Measurements from ENCODE around the gene SULF2. TPM values are rescaled to one million over a fixed set of nuclear protein-coding genes. Genes with fewer than 3 reads are reported as not detected.

The SULF2 gene
- total and polyA plus RNA-seq, 2 of the 4 experiments (the other 2 are of a cell fraction), result 0.54 to 0.77 TPM

DNA sequence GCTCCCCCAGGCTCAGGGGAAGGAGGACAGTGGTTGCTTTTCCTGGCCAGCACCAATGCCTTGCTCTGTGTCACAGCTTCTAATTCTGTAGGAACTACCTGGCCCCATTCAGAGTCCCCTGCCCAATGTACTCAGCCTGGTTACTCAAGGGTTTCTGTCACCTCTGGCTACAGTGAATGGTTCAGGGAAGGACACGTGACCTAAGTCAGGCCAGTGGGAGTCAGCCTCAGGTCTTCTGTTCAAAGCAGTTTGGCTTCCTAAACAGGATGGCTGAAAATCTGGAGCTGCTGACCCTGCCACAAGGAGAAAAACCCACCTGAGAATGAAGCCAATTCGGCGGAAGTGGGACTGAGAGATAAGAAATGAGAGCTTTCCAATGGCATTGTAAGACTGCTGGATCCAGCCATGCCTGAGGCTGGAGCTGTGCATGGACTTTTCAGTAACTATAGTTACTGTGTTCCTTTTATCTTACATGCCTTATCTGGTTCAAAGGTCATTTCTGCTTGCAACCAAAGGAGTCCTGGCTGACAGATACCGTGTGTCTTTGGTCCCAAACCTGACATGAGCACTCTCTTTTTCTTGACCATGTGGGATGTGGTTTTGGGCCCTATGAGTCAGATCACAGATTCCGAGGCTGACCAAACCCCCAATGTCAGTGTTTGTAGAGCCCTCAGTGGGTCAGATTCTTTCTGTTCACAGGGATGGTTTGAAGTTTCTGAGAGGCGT is 104.3 kb downstream of the SULF2 start:
- ChIA-PET CTCF (no interaction called here), POLR2A (ENCODE audit: unreplicated experiment) (no interaction called here)
- no peak overlapping the region for H2AK5ac ChIP-seq (ENCODE audit: low read depth, low read length)
- peaks cover 4% of the 10 kb centered on the region; the same call in 1 of the 2 replicates for H3K27me3 ChIP-seq (ENCODE audit: control insufficient read depth, insufficient read depth, low read length)
- H3K4me3 ChIP-seq (ENCODE audit: insufficient read depth, low read depth, low read length), result no peak overlapping the region
- H2BK20ac ChIP-seq (ENCODE audit: low read depth, low read length), result no peak overlapping the region
- H3K27ac ChIP-seq (ENCODE audit: insufficient read depth, low read length), result no peak overlapping the region
- H4K91ac ChIP-seq (ENCODE audit: insufficient read depth, low read depth, low read length), result no peak overlapping the region
- TF ChIP-seq MXI1 (IDR thresholded peaks at IDR 0.05; ENCODE audit: borderline replicate concordance, low read depth, low read length) (no peak), NFE2L2 (IDR thresholded peaks at IDR 0.05; ENCODE audit: low read depth, low read length) (no peak), MAZ (IDR thresholded peaks at IDR 0.05; ENCODE audit: borderline replicate concordance, low read depth, low read length) (no peak), CEBPB (IDR thresholded peaks at IDR 0.05; ENCODE audit: low read depth, low read length) (no peak)
- no peaks in the 10 kb centered on the region; the same call in 1 of the 2 replicates for H3K4me1 ChIP-seq (ENCODE audit: control insufficient read depth, insufficient read depth, low read length)
- no peak overlapping the region for H3K23ac ChIP-seq (ENCODE audit: low read depth, low read length)
- no peaks in the 10 kb centered on the region for H4K20me1 ChIP-seq (ENCODE audit: insufficient read depth, low read length)
- no peak overlapping the region for H2AK9ac ChIP-seq (replicated peaks; ENCODE audit: low read depth, low read length, poor library complexity)
- intact Hi-C loops (cut with micrococcal nuclease) (no loop called here), dilution Hi-C loops (cut with HindIII; ENCODE audit: low sequenced_read_pairs, unreplicated experiment) (no loop called here), in situ Hi-C loops (cut with MboI; ENCODE audit: low sequenced_read_pairs) (loop anchor here (10.0 kb wide), 1 partner anchor 614 kb away; no protein-coding TSS in a partner anchor)
- H2BK15ac ChIP-seq (ENCODE audit: low read depth, low read length), result no peak overlapping the region
- H2AFZ ChIP-seq (replicated peaks; ENCODE audit: low read length, poor library complexity), result no peak overlapping the region
- ATAC-seq (ENCODE audit: low read depth), result no peak
- no peak overlapping the region for H3K18ac ChIP-seq (ENCODE audit: low read depth, low read length)
- no peak overlapping the region for H3K14ac ChIP-seq (replicated peaks; ENCODE audit: low read depth, low read length)
- no peaks in the 10 kb centered on the region for H3K79me1 ChIP-seq (ENCODE audit: low read depth in 1 of 2, low read length in 2 of 2)
- no TSS peak for BruUV-seq (replicated peaks)
- no peaks in the 10 kb centered on the region for H3K36me3 ChIP-seq (ENCODE audit: control insufficient read depth, insufficient read depth, low read length)
- H2BK120ac ChIP-seq (ENCODE audit: low read depth, low read length), result no peak overlapping the region
- no peak overlapping the region for H4K5ac ChIP-seq (ENCODE audit: low read depth, low read length)
- H2BK5ac ChIP-seq (ENCODE audit: low read depth, low read length, poor library complexity, severe bottlenecking), result no peak overlapping the region
- H3K9ac ChIP-seq (ENCODE audit: low read depth, low read length), result no peak overlapping the region
- no peaks in the 10 kb centered on the region; the same call in 1 of the 2 replicates for H3K9me1 ChIP-seq (ENCODE audit: insufficient read depth, low read length)
- H3K9me3 ChIP-seq (ENCODE audit: control insufficient read depth, insufficient read depth, low read length), result no peaks in the 10 kb centered on the region
- peak; percentile 13 for DNase-seq
- H3K4ac ChIP-seq (ENCODE audit: low read depth, low read length), result no peak overlapping the region
- no peak overlapping the region for H3K4me2 ChIP-seq (ENCODE audit: low read depth, low read length)
- 83% methylated on average over 2 of the region's 6 CpGs; no CpG with 5 or more reads in 1 of the 2 experiments for WGBS, 2 experiments (ENCODE audit: extremely low coverage in 2 of 2, insufficient read length in 1 of 2)
- H3K56ac ChIP-seq (ENCODE audit: extremely low read depth, insufficient read depth, low read length), result no peak overlapping the region
- H4K8ac ChIP-seq (ENCODE audit: low read depth in 2 of 2, low read length in 2 of 2), result no peak overlapping the region

Measured in IMR-90 (cell line).